ENCODE data around the gene DCUN1D3.

The DCUN1D3 gene

DNA sequence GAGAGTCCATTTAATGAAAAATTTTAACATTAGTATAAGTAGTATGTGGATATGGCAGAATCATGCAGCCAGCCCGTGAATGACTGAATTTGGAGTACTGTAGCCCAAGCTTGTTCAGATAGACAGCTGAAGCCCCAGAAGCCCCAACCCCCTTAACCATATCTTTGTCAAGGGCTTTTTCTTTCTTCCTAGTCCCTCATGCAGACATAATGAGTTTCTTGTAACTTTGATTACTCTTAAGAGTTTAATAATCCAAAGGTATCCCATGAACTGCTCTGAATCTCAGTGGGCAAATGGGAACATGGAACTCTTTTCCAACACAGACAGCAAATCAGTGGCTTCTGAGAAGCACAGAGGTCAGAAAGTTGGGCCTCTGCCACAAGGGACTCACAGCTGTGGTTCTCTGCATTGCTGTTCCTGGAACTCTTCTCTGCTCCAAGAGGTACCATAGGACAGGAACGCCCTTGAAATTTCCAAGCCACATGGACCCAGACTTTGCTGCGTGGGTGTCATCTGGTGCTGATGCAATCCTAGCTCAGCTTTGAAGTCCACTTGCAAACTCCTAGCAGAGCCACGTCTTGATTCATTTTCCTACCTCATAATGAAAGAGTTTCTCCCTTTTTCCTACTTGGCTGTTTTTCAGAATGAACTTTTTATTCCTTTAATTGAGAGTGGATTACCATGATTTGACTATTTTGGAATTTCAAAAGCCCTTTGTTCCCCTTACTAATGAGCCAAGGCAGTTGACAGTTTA is 18.5 kb upstream of the DCUN1D3 start:
- DNase-seq (ENCODE audit: low read depth) = no peak

DNA sequence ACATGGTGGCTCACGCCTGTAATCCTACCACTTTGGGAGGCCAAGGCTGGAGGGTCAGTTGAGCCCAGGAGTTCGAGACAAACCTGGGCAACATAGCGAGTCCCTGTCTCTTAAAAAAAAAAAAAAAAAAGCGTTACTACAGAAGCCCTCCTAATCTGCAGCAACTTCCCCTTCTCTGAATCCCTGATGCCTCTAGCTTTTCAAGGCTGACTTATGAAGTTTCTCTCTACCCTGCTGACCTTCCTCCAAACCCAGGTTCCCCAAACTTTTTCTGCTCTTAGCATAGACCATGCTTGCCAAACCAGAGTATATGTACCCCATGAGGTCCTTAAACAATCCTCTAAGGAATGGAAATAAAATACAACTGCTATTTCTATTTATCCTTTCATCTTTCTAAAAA is 16.8 kb upstream of the DCUN1D3 start:
- no peak for DNase-seq (ENCODE audit: low read depth)

DNA sequence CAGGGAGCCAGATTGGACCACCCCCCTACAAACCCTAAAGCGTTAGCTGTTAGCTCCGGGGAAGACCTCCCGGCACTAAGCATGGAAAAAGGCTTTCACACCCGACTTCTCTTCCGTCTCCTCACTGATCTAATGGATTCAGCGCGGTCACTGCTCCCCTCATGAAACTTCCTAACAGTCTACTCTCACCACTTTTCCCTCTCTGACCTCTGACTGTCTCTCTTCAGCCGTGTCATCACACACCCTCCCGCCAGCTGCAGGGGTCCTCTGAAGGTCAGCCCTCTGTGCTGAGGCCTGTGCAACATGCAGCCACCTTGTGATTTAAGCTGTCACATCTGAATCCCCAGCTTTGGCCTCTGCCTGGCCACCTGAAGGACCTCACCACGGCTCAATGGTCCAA is 16.1 kb upstream of the DCUN1D3 start:
- no peak for DNase-seq (ENCODE audit: low read depth)

DNA sequence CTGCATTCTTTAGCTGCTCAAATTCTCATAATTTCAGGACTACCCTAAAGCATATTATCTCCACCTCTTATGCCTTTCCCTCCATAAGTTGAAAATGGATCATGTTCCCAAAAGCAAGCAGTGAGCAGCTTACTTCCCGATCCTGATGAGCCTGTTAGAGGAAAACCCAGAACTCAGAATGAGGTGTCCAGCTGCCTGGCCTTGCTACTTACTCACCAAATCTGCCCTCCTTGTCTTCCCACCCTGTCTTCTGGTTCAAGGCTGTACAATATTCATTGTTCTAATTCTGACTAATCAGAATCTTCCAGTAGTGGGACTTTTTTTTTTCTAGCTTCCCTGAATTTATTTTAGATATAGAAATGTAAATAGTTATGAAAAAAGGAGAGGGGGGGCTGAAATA is 11.2 kb upstream of the DCUN1D3 start:
- DNase-seq (ENCODE audit: low read depth) = no peak

DNA sequence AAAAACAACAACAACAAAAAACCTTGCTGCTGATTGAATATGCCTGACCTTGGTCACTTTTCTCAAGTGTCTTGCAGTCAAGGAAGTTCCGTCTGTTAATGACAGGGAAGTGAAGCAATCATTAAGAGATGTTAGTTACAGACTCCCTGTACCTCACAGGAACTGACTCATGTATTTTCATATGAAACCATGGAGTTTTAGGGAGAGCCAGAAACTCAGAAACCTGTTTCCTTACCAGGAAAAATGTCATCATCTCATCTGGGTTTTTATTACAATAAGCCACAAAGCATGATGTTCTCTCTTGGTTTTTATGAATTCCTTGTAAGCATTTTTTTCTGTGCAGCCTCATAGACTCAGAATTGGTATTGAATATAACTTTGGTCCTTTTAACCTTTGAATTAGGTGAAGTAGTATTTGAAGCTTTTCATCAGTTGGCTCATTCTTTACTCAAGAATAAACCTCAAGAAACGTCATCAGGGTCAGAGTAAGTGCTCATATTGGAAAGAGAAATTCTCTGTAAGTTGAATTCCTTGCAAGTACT is 10.7 kb upstream of the DCUN1D3 start:
- no peak for DNase-seq (ENCODE audit: low read depth)

DNA sequence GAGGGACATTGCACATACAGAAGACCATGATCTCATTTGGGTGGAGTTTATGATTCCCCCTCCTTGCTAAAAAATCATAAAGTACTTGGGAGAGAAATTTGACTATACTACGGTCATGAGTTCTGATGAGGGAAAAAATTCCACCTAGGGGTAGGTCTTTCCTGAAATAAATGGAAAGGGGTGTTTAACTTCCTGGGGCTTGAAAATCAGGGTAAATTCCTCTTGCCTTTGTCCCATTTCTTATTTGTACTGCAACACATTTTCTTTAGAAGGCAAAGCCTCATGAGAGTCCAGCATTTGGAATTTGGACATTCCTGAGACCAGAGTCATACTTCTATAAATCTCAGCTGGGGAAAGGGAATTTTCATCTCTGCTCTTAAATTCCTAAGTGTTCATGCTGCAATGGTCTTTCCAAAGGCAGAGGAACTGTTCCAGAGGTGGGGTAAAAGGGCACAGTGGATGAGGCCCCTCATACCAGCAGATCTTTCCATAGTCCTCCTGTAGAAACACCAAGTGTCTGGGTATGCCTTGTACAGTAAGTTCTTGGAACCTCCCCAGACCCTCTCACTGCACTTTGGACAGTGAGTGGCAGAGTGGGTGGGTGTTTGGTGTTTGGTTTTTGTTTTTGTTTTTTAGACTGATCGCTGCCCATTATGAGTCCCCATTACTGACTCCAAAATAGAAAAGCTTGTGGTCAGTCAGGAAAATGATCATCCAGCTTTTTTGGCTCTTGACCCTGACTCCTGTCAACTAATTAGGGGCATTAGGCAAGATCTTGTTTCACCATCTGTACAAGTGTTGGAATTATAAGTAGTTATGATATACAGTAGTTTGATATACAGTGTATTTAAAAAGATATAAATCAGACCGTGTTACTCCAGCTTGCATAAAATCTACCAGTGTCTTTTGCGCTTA is 6.4 kb upstream of the DCUN1D3 start:
- no peak for DNase-seq (ENCODE audit: low read depth)

DNA sequence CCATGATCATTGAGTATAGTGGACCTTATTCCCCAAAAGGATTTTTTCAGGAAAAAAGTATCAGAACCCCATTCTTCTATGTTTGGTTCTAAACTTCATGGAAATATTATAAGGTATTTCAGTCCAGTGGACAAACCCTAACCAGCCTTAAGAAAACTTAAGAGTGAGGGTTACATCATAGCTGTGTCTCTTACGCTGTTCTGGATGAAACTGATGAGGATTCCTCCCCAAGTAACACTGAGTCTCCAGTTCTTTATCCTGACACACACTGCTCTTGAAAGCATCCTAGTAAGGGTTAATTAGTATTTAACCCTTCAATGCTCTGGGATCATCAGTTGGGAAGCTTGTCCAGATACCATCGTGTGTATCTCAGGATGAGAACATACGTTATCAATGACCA is 5.4 kb upstream of the DCUN1D3 start:
- DNase-seq (ENCODE audit: low read depth) = no peak

DNA sequence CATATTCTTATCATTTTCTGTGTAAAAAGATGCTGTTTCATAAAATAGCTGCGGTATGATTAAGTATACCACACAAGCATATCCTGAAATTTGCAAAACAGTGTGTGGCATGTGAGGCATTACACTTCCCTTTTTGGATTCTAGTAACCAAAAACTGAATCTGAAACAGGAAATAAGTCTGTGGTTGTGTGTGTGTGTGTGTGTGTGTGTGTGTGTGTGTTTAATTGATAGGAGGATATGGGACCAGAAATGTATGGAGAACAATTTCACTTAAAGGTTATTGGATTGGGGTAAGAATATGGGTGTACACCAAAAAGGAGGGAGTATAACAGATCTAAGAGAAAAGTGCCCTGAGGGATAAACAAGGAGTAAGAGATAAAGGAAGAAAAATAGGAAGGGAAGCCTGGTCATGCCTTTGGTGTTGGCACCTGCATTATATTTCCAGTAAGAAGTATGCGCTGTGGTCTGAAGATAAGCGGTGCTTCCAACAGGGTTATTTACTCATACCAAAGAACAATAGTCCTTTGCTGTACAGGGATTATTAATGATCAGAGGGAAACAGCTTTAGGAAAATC is 4.4 kb upstream of the DCUN1D3 start:
- no peak for DNase-seq (ENCODE audit: low read depth)

DNA sequence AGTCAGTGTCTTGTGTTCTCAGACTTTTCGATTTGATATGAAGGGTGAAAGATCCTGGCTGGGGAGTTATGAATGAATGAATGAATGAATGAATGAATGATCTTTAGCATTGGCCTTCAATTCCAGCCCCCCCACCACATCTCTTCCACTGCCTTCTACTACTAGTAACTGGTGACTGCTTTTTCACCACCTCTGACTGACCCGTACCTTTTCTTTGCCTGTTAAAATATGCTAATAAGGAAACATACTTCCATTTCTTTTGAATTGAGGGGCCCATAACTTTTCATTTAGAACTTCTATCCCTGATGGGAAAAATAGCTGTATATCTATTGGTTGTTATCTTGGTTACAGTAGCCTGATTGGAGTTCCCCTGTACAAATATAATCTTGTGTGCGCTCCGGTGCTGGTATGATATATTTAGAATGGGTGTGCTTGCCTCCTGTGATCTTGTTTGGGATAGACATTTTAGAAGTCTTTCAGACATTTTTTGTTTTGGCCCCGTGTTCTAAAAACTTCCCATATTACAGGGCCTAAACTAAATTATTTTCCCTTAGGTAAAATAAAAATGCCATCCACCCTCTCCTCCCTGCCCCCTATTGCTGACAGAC is 3.8 kb upstream of the DCUN1D3 start:
- no peak for DNase-seq (ENCODE audit: low read depth)

DNA sequence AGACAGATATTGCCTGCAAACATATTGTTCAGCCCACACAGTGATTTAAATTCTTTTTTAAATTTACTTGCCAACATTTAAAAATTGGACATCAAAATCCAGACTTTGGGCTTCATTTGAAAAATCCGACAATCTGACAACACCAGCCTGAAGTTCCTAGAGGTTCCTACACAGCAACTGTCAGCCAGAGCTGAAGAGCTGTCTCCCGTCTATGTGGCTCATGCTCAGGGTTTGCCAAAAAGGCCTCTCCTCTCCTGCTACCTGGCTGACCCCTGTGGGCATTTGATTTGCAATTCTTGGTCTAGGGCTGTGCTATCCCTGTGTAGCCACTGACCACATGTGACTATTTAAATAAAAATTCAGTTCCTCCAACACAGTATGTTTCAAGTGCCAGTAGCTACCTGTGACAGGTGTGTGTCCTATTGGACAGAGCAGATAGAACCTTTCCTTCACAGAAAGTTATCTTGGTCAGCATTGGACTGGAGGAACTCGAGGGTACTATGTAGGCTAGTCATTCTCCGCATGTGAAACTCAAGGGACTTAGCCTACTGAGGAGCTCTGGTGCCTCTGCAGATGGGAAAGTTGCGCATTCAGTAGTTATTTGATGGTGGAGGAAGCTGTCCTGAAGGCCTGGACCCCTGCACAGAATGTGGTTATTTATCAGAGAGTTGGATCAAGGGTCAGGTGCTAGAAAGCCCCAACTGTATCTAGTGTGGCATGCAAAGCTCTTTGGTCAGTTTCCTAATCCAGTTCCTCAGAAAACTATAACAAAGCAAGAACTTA is 3.1 kb upstream of the DCUN1D3 start:
- no peak for DNase-seq (ENCODE audit: low read depth)

DNA sequence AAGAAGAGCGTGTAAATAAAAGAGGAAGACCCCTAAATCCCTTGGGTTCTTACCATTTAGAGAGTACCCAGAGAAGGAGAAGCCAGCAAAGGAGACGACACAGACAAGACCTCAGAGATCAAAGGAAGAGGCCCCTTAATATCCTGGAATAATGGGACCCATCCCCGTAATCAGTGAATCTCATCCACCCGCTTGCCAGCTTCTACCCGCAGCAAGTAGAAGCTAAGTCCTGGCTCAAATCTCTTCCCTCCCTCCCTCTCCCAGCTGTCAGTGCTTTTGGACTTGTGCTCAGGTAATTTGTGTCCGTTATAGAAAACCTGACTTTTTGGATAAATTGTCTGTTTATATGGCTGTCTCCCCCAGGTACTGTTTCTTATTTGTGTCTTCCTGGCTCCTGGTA is 2.3 kb upstream of the DCUN1D3 start:
- DNase-seq (ENCODE audit: low read depth) = no peak

DNA sequence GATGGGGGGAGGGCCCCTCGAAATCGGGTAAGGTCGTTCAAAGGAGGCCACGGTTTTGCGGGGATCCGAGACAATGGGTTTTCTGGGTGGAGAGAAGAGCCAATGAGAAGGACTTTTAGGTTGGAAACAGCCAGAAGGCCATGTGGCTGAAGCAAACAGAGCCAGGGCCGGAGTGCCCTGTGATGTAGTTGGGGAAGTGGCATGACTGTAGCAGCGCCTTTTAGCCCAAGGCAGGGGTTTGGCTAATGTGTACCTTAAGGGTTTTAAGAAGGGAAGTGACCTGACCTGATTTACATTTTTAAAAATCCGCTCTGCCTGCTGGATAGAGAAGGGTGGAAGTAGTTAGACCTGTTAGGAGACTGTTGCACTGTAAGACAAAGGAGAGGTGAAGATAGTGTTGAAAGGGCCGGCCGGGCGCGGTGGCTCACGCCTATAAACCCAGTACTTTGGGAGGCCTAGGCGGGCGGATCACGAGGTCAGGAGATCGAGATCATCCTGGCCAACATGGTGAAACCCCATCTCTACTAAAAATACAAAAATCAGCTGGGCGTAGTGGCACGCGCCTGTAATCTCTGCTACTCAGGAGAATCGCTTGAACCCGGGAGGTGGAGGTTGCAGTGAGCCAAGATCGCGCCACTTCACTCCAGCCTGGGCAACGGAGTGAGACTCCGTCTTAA is 1.4 kb upstream of the DCUN1D3 start:
- DNase-seq (ENCODE audit: low read depth) = no peak

DNA sequence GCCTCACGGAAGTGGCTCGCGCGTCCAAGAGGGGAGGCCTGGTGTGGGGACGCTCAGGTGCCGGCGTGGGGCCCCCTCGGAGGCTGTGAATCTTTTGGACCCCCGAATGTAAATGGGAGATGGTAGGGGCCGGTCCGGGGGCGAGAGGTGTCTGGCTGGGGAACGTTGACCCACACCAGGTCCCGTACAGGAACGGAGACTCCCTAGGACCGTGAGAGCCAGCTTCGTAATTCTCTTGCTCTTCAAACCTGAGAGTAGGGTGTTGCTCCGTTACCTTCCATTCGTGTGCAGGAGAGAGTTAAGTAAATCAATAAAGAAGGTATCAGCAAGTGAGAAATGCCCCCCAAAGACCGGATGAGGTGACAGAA is 894 bp upstream of the DCUN1D3 start:
- DNase-seq (ENCODE audit: low read depth) = no peak

DNA sequence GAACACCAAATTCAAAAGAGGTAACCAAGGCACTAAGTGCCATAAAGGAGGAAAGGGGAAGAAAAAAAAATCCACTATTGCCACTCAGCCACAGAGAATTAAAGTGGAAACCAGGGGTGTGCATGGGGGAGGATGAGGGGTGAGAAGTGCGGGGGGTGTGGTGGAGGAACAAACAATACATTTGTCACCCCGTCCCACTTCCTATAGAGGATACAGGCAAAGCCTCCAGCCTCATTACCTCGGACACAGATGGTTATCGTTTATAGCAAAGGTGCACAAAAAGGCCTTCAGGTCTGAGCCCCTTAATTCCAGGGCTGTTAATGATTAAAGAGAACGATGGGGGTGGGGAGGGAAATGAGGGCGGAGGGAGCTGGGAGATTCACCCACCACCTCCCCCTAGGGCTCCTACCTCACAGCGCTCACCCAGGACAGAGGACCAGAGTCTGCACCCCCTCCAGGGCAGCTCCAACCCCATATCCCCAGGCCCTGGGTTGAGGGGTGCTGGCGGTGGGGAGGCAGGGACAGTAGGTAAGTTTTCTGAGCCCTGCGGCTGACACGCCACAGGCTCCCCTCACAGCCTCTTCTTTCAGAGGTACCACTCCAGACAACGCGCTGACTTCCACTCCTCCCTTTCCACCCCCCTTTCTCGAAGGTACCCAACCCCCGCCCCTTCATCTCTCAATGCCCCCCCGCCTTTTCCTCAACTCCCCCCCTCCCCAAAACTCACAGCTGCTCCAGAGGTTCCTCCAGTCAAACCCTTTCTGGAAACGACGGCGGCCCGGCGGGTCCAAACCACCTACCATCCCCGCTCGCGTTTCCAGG is 470 bp downstream of the DCUN1D3 start:
- DNase-seq (ENCODE audit: low read depth) = no peak

DNA sequence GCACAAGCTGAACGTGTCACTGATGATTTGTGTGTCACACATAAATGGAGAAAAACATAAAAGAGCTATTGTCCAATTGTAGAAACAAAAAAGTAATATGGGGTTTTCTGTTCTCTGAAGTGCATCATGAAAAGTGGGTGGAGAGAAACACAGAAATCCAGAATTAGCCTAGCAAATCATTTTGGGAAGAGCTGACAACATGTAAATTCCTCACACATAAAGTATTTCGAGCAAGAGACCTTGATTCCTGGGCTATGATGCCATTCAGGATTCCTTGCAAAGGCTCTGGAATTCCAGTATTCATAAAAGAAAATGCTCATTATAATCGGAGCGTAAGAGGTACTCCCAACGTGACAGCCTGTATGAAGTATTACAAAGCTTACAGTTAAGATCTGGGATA is 1.1 kb downstream of the DCUN1D3 start:
- DNase-seq (ENCODE audit: low read depth) = no peak

DNA sequence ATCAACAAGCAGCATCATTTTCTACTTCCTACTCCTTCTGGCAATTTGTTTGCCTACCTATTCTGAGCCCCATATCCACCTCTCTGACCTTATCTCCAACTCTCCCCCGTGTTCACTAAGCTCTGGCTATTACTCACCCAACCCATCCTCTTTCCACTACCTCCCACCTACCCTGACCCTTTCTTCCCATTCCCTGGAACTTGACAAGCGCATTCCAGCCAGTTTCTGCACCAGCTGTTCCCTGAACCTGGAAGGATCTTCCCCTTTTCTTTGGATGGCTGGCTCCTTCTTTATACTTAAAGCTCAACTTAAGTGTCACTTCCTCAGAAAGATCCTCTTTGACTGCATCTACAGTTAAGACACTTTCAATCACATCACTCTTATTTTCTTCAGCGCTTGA is 2.2 kb downstream of the DCUN1D3 start:
- DNase-seq (ENCODE audit: low read depth) = no peak

DNA sequence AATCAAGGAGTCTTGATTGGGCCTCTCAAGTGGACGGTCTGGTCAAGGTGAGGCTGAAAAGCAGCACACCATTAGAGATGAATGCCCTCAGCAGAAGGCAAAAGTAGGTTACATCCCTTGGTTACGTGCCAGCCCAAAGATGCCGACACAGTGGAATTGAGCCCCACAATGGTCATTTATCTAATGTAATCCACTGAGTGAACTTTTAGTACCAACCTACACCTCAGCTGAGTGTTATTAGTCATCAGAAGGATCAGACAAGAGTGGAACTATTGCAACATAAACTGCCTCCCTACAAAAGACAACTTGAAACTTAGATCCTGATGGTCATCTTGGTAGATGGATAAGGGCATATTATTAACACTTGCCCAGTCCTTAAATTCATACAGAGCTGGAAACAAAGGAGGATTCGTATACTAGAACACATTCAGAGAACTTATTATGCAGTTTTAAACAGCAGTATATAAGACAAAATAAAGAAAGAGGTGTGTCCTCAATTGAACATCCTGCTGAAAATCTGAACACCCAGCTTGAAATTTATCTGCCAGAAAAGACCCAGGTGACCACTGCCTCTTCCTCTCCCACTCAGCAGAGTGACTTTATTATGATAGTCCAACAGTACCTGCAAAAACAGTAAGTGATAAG is 2.8 kb downstream of the DCUN1D3 start:
- no peak for DNase-seq (ENCODE audit: low read depth)

DNA sequence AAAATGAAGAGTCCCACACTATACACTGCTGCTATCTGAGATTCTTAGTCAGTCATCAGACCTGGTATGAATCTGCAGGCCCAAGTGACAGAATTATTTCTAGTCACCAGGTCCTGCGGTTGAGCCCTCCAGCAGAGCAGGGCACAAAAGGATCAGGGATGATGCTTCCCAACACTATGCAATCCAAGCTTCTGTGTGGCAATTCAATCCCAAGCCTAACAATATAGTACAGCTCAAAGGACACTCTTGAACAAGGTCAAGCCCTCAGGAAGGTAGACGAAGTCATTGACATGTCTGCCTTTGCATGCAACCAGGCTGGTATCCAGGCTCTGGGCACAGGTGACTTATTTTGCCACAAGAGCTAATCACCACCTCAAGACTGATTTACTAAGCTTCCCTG is 5.8 kb downstream of the DCUN1D3 start:
- DNase-seq (ENCODE audit: low read depth) = no peak

DNA sequence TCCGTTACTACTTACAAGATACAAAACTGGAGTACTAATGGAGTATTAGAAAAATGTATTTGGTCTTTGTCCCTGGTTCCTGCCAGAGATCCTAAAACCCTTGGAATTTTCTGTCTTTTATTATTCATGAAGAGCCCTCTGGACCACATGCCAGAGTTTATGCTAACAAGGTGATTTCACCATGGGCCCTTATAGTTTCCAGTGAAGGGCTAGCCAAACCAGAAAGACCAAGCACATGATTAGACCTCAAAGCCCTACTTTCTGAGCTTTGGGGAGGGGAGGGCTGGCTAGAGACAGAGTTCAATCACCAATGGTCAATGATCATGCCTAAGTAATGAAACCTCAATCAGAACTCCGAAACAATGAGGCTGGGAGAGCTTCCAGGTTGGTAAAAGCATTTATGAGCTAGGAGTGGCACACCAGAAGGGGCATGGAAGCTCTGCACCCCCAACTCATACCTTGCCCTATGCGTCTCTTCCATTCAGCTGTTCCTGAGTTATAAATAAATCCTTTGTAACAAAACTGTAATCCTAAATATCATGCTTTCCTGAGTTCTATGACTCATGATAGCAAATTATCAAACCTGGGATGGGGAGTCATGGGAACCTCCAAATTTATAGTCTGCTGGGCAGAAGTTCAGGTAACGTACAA is 10.4 kb downstream of the DCUN1D3 start:
- no peak for DNase-seq (ENCODE audit: low read depth)

Data from stimulated activated CD8-positive, alpha-beta memory T cell treated with anti-CD3 and anti-CD28 coated beads, Interleukin-7, amount 100 ng/mL, for 24 hours (primary cell).